Psoas muscle (tissue), 8 donors: ENCODE results near the gene PPP4C. TPM values are rescaled to one million over a fixed set of nuclear protein-coding genes. Genes with fewer than 3 reads are reported as not detected.

ENCODE experiments used
- ATAC-seq, 4 donors: fragments of 200-7000 bp; cut with Tn5 transposase; one replicate each; pipeline ENCODE4 v1.9.1; 2020; ENCODE audit warnings: moderate library complexity in 3 of 4, mild to moderate bottlenecking in 2 of 4
- DNase-seq, 2 donors: peaks; one replicate each; pipeline ENCODE4 v3.0.0-alpha.2; 2020
- H3K27ac ChIP-seq: fragments of 200-600 bp; one replicate; pipeline ENCODE4 v1.8.0; 2022
- H3K27me3 ChIP-seq, 3 donors: fragments of 200-600 bp in 1 of 3; one replicate each; pipeline versions ENCODE4 v1.6.1 to v1.8.0; 2013 to 2022; ENCODE audit warnings: low read length in 2 of 3, mild to moderate bottlenecking in 2 of 3, moderate library complexity in 1 of 3; ENCODE audit not compliant: insufficient read depth in 3 of 3
- H3K36me3 ChIP-seq, 2 donors: fragments of 200-600 bp in 1 of 2; one replicate each; pipeline versions ENCODE4 v1.6.1 to v1.8.0; 2013 to 2022; ENCODE audit warnings: low read depth in 1 of 2, mild to moderate bottlenecking in 1 of 2, moderate library complexity in 1 of 2; ENCODE audit not compliant: insufficient read depth in 1 of 2
- H3K4me1 ChIP-seq: fragments of 200-600 bp; one replicate; pipeline ENCODE4 v1.8.0; 2022
- H3K4me3 ChIP-seq: fragments of 200-600 bp; one replicate; pipeline ENCODE4 v1.8.0; 2022; ENCODE audit warnings: mild to moderate bottlenecking
- H3K9me3 ChIP-seq: fragments of 200-600 bp; one replicate; pipeline ENCODE4 v1.8.0; 2022
- WGBS, 3 donors: extraction: QIAGEN DNeasy Blood & Tissue Kit; methylation state at CpG; one replicate each; pipeline versions ENCODE4 v1.1.6 to v1.1.7; 2013; 5-methylcytosine and 5-hydroxymethylcytosine counted together
- intact Hi-C, 2 donors: fragments of 100-400 bp; cut with DNase I; formaldehyde crosslinking; loops; one replicate each; pipeline versions ENCODE4 v1.11.0 to v1.14.2; 2022
- polyA plus RNA-seq, 3 donors: library from polyadenylated mRNA; stranded (reverse); fragments of 200-250 nt; gene quantifications; one replicate each; pipeline ENCODE4 v1.2.3, GENCODE V29; 2013
- total RNA-seq, 4 donors: library from RNA; stranded (reverse); fragmentation: NEBNext Ultra II Directional in 2 of 4; extraction: Animal tissue kit (Norgen Biotek cat#: 25700) in 2 of 4; gene quantifications; one replicate each; pipeline versions ENCODE4 v1.2.1 to v1.2.4, GENCODE V29; 2021 to 2023
- TF ChIP-seq, protein P1 (sequence below): fragments of 200-600 bp; IDR thresholded peaks from one replicate; pipeline ENCODE4 v1.8.0; 2022; ENCODE audit warnings: antibody characterized with exemption
- donor health status: healthy with polysubstance abuse.
- donor health status: DM: no; HTN: no; CAD: no; lungs with moderate emphysema.
- donor health status: Bipolar disorder and iron deficiency.
- donor health status: healthy.
- donor health status: DM: yes; HTN: yes; CAD: no.
- donor health status: DM: no; HTN: no; CAD: no.
- donor health status: DM: no; HTN: no; CAD: no.
- donor health status: DM: yes; HTN: yes; CAD: no.

PPP4C gene
- total and polyA plus RNA-seq, 7 donors: 38.1 to 172 (median 64.5) TPM

- ATAC-seq (peak; percentile 77 to 84 (median 77)), DNase-seq (peak; percentile 99)
- H3K9me3 ChIP-seq: no peaks in the 10 kb centered on the region
- peak within 1 kb of the TSS; percentile 91 for H3K4me3 ChIP-seq
- peaks cover 6 to 40% of the 10 kb centered on the region in 2 donors for H3K36me3 ChIP-seq
- H3K27me3 ChIP-seq: no peaks in the 10 kb centered on the region
- H3K27ac ChIP-seq: peak within 1 kb of the TSS; percentile 99
- peaks cover 61% of the 10 kb centered on the region for H3K4me1 ChIP-seq
- WGBS, 3 donors: 0% methylated on average over 71 to 99 of the region's 99 CpGs
- intact Hi-C loops: loop anchor here in 1 of 2 donors (10.0 kb wide), 1 partner anchor 59 kb away; the partner anchor contains the start of gene MAPK3
- TF ChIP-seq, protein P1, sequence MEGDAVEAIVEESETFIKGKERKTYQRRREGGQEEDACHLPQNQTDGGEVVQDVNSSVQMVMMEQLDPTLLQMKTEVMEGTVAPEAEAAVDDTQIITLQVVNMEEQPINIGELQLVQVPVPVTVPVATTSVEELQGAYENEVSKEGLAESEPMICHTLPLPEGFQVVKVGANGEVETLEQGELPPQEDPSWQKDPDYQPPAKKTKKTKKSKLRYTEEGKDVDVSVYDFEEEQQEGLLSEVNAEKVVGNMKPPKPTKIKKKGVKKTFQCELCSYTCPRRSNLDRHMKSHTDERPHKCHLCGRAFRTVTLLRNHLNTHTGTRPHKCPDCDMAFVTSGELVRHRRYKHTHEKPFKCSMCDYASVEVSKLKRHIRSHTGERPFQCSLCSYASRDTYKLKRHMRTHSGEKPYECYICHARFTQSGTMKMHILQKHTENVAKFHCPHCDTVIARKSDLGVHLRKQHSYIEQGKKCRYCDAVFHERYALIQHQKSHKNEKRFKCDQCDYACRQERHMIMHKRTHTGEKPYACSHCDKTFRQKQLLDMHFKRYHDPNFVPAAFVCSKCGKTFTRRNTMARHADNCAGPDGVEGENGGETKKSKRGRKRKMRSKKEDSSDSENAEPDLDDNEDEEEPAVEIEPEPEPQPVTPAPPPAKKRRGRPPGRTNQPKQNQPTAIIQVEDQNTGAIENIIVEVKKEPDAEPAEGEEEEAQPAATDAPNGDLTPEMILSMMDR: no peak
Measured at GRCh38 chr16:30065102-30065942, 10.5 kb upstream of the PPP4C start, which contains the start of gene ALDOA. ALDOA (plus strand) TSS chr16:30065760; CDS start chr16:30066898, 1,138 bp downstream.

DNA sequence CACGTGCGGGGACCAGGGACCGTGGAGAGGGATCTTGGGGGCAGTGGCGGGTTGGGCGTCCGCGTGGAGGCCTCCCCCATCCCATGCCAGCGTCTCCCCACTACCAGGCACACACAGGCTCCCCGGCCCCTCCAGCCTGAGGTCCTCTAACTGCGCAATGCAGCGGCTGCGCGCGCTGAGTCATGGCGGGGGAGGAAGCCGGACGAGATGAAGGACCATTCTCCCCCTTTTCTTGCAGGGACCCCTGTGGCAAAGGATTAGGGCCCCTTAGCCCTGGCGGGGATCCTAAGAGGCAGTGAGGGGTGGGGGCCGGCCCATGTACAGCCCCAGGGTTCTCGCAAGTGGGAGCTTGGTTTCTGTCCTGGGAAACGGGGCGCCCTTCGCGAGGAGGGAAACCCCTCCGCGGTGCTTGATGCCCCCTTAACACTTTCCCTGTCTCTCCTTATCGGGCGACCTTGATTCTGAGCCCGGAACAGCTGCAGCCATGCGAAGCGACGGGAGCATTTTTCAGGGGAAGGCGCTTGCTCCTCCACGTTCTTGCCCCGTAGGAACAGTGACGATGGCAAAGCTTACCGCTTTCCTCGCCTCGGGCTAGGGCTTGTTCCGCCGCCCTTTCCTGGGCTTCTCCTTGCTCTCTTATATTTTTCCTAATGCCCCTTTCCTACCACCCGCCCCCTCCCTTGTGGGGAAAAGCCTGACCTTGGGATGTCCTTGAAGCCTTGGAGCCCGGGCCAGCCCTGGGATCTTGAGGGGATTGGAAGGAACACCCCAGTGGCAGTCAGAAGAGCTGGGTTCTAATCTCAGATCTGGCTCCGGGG lies 9.6 kb upstream of the PPP4C start:
- TF ChIP-seq, protein P1: no peak
- ATAC-seq (peak; percentile 1 to 16 (median 10)), DNase-seq (no peak)
- Histone ChIP-seq H3K27me3 (no peaks in the 10 kb centered on the region), H3K9me3 (no peaks in the 10 kb centered on the region), H3K4me1 (peaks cover 55% of the 10 kb centered on the region), H3K4me3 (peak overlapping the region; percentile 91), H3K27ac (peak overlapping the region; percentile 99), H3K36me3 (peaks cover 6 to 48% of the 10 kb centered on the region in 2 donors)
- 0 to 1% (median 0%) methylated on average over 41 to 44 of the region's 44 CpGs for WGBS, 3 donors
- intact Hi-C loops: loop anchor here in 1 of 2 donors (10.0 kb wide), 1 partner anchor 59 kb away; the partner anchor contains the start of gene MAPK3

DNA sequence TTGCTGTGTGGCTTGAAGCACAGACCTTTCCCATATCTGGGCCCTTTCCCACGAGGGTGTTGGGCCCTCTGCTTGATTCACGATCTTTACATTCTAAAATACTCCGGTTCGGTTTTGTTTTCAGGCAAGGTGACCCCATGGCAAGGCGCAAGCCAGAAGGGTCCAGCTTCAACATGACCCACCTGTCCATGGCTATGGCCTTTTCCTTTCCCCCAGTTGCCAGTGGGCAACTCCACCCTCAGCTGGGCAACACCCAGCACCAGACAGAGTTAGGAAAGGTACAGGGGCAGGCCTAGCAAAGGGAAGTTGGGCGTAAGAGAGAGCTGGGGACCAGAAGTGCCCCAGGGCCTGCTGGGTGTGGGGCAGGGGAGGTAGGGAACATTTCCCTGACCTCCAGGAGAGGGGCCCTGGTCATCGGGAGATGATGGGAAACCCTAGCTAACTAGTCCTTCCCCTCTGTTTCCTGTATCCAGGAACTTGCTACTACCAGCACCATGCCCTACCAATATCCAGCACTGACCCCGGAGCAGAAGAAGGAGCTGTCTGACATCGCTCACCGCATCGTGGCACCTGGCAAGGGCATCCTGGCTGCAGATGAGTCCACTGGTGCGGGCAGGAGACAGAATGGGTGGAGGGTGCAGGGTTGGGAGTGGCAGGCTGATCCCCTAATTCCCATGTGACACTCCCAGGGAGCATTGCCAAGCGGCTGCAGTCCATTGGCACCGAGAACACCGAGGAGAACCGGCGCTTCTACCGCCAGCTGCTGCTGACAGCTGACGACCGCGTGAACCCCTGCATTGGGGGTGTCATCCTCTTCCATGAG lies 8.8 kb upstream of the PPP4C start:
- Histone ChIP-seq H3K36me3 (peaks cover 10 to 56% of the 10 kb centered on the region in 2 donors), H3K4me1 (peaks cover 52% of the 10 kb centered on the region), H3K27ac (peak overlapping the region; percentile 99), H3K4me3 (peak overlapping the region; percentile 91), H3K9me3 (no peaks in the 10 kb centered on the region), H3K27me3 (no peaks in the 10 kb centered on the region)
- TF ChIP-seq, protein P1: no peak
- ATAC-seq: peak in 3 of 4 donors; percentile 1 to 11 (median 5)
- intact Hi-C loops: loop anchor here in 1 of 2 donors (10.0 kb wide), 1 partner anchor 58 kb away; the partner anchor contains the start of gene MAPK3
- peak; percentile 64 to 89 for DNase-seq
- WGBS, 3 donors: 18 to 23% (median 18%) methylated on average over 21 of the region's 21 CpGs

DNA sequence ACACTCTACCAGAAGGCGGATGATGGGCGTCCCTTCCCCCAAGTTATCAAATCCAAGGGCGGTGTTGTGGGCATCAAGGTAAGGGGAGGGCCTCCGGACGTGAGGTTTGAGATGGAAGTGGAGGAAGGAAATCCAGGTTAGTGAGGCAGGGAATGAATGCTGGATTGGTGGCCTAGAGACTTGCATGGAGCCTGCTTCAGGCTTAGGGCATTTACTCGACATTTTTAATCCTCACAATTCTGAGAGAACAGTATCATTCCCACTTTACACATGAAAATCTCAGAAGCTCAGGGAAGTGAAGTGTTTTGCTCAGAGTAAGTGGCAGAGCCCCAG lies 8.2 kb upstream of the PPP4C start:
- TF ChIP-seq, protein P1: no peak
- Histone ChIP-seq H3K4me3 (peak overlapping the region; percentile 91), H3K27ac (peak overlapping the region; percentile 99), H3K36me3 (peaks cover 10 to 62% of the 10 kb centered on the region in 2 donors), H3K27me3 (no peaks in the 10 kb centered on the region), H3K9me3 (no peaks in the 10 kb centered on the region), H3K4me1 (peaks cover 47% of the 10 kb centered on the region)
- DNase-seq (no peak), ATAC-seq (no peak)
- WGBS, 3 donors: 23 to 39% (median 32%) methylated on average over 6 of the region's 6 CpGs
- intact Hi-C loops: loop anchor here in 1 of 2 donors (10.0 kb wide), 1 partner anchor 57 kb away; the partner anchor contains the start of gene MAPK3
